Esophagus (tissue), 2 donors: Measurements from ENCODE around the gene WASHC3. TPM values are rescaled to one million over a fixed set of nuclear protein-coding genes. Genes with fewer than 3 reads are reported as not detected.

ENCODE experiments used
- H3K27ac ChIP-seq, 2 donors: one replicate each; pipeline ENCODE4 v1.5.1; 2013; ENCODE audit warnings: low read depth in 2 of 2, mild to moderate bottlenecking in 2 of 2, inconsistent platforms in 1 of 2, low read length in 1 of 2, moderate library complexity in 1 of 2
- H3K27me3 ChIP-seq, 2 donors: one replicate each; pipeline ENCODE4 v1.6.1; 2013; ENCODE audit warnings: low read length in 2 of 2, control low read depth in 1 of 2, mild to moderate bottlenecking in 1 of 2; ENCODE audit not compliant: insufficient read depth in 2 of 2, control insufficient read depth in 1 of 2
- H3K36me3 ChIP-seq, 2 donors: one replicate each; pipeline ENCODE4 v1.6.1; 2013; ENCODE audit warnings: low read length in 1 of 2; ENCODE audit not compliant: control insufficient read depth in 2 of 2, insufficient read depth in 2 of 2
- H3K4me1 ChIP-seq, 2 donors: one replicate each; pipeline ENCODE4 v1.6.1; 2013; ENCODE audit warnings: low read length in 1 of 2; ENCODE audit not compliant: control insufficient read depth in 2 of 2, insufficient read depth in 2 of 2
- H3K4me3 ChIP-seq, 2 donors: one replicate each; pipeline ENCODE4 v1.5.1; 2013; ENCODE audit warnings: low read length in 2 of 2, mild to moderate bottlenecking in 2 of 2, low read depth in 1 of 2, moderate library complexity in 1 of 2
- H3K9me3 ChIP-seq, 2 donors: one replicate each; pipeline ENCODE4 v1.6.1; 2013; ENCODE audit warnings: mild to moderate bottlenecking in 2 of 2, low read depth in 1 of 2, low read length in 1 of 2, moderate library complexity in 1 of 2; ENCODE audit not compliant: control insufficient read depth in 2 of 2, insufficient read depth in 1 of 2
- WGBS, 2 donors: extraction: QIAGEN DNeasy Blood & Tissue Kit; methylation state at CpG; one replicate each; pipeline ENCODE4 v1.1.7; 2013; 5-methylcytosine and 5-hydroxymethylcytosine counted together
- polyA plus RNA-seq, 2 donors: library from polyadenylated mRNA; stranded (reverse); fragments of 200-250 nt; gene quantifications; one replicate each; pipeline ENCODE4 v1.2.3, GENCODE V29; 2013
- donor health status: healthy with polysubstance abuse.
- donor health status: Bipolar disorder and iron deficiency.

WASHC3 gene
- polyA plus RNA-seq, 2 donors: 31.0 to 39.4 TPM

GRCh38 chr12:101997102-101997501 is 64.7 kb downstream of the WASHC3 start:
- 84 to 88% methylated on average over 5 of the region's 5 CpGs for WGBS, 2 donors
- H3K36me3 ChIP-seq: no peaks in the 10 kb centered on the region
- H3K4me1 ChIP-seq: no peaks in the 10 kb centered on the region
- H3K9me3 ChIP-seq: no peaks in the 10 kb centered on the region
- no peaks in the 10 kb centered on the region for H3K27me3 ChIP-seq
- no peak overlapping the region for H3K27ac ChIP-seq
- H3K4me3 ChIP-seq: no peak overlapping the region

DNA sequence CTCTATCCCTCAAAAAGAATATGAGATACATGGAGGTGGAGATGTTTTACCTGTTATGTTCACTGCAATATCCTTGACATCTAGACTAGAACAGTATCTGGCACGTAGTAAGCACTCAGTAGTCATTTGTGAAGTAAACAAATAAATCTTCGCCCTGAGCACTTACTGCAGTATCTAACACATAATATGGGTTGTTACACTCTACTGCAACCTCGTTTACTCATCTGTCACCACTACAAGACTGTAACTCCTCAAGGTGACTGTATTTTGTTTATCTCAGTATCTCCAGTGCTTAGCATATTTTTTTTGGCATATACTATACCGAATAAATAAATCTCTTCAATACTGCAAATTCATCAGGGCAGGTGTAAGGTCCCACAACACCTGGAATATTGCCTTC is 66.1 kb downstream of the WASHC3 start:
- no peaks in the 10 kb centered on the region for H3K9me3 ChIP-seq
- H3K4me1 ChIP-seq: no peaks in the 10 kb centered on the region
- WGBS, 2 donors: 71 to 78% methylated on average over 4 of the region's 4 CpGs
- H3K4me3 ChIP-seq: no peak overlapping the region
- no peaks in the 10 kb centered on the region for H3K36me3 ChIP-seq
- H3K27ac ChIP-seq: no peak overlapping the region
- H3K27me3 ChIP-seq: no peaks in the 10 kb centered on the region

GRCh38 chr12:101992091-101992490 is 69.7 kb downstream of the WASHC3 start:
- H3K27ac ChIP-seq: no peak overlapping the region
- H3K27me3 ChIP-seq: no peaks in the 10 kb centered on the region
- no peaks in the 10 kb centered on the region for H3K9me3 ChIP-seq
- no peak overlapping the region for H3K4me3 ChIP-seq
- WGBS, 2 donors: 45 to 60% methylated on average over 2 of the region's 2 CpGs
- no peaks in the 10 kb centered on the region for H3K36me3 ChIP-seq
- H3K4me1 ChIP-seq: no peaks in the 10 kb centered on the region

DNA sequence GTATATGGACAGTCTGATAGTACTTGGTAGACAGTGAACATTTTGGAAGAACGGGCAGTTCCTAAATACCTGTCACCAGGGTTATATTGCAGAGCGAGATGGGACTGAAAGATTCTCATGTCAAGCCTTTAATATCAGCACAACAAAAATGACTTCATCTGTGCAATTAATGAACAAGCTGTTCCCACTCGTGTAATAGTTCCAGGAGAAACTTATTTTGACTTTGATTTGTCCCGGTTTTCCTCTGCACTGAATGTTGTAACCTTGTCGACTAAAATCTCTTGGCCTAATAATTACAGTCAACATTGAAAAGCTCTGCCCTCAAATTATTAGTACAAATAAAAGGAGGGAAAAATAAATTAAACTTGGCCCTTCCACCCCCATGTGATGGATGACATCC is 79.5 kb downstream of the WASHC3 start:
- H3K36me3 ChIP-seq: no peaks in the 10 kb centered on the region
- no peak overlapping the region for H3K4me3 ChIP-seq
- H3K27me3 ChIP-seq: no peaks in the 10 kb centered on the region
- 63 to 76% methylated on average over 5 of the region's 5 CpGs for WGBS, 2 donors
- H3K9me3 ChIP-seq: no peaks in the 10 kb centered on the region
- H3K4me1 ChIP-seq: no peaks in the 10 kb centered on the region
- H3K27ac ChIP-seq: no peak overlapping the region

DNA sequence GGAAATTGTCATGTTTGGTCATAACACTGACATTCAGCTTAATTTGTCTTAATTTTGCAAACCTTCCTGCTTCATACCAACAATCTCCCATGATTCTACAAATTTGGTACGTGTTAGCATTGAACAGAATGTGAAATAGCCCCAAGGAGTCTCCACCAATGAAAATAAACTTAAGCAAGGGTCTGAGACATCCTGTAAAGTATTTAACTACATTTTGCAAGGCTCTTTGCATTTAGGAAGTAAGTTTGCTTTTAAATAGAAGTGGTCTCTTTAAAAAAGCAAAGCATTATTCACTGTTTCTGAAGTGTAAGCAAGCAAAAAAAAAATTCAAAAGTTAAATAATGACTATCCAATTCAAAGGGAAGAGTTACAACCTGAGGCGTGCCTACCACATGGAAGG is 79.9 kb downstream of the WASHC3 start:
- Histone ChIP-seq H3K4me3 (no peak overlapping the region), H3K36me3 (no peaks in the 10 kb centered on the region), H3K4me1 (no peaks in the 10 kb centered on the region), H3K27ac (no peak overlapping the region), H3K9me3 (no peaks in the 10 kb centered on the region), H3K27me3 (no peaks in the 10 kb centered on the region)
- 45 to 54% methylated on average over 2 of the region's 2 CpGs for WGBS, 2 donors

DNA sequence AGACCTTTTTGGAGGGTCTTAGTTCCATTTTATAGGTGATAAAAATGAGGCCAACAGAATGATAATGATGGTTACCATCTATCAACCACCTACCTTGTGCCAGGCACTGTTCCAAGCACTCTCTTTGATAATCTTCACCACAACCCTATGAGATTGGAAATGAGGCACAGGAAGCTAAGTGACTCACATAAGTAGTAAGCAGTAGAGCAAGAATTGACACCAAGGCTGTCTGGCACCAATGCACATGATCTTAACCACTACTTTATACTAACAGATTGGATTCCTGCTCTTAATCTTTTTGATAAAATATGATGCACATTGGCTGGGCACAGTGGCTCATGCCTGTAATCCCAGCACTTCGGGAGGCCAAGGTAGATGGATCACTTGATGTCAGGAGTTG is 93.0 kb downstream of the WASHC3 start:
- H3K4me1 ChIP-seq: no peaks in the 10 kb centered on the region
- H3K27me3 ChIP-seq: no peaks in the 10 kb centered on the region
- no peaks in the 10 kb centered on the region for H3K36me3 ChIP-seq
- WGBS, 2 donors: 46 to 69% methylated on average over 1 of the region's 1 CpG
- no peaks in the 10 kb centered on the region for H3K9me3 ChIP-seq
- H3K27ac ChIP-seq: no peak overlapping the region
- H3K4me3 ChIP-seq: no peak overlapping the region

- WGBS, 2 donors: 72 to 74% methylated on average over 4 of the region's 4 CpGs
- no peaks in the 10 kb centered on the region for H3K27me3 ChIP-seq
- no peaks in the 10 kb centered on the region for H3K9me3 ChIP-seq
- no peak overlapping the region for H3K4me3 ChIP-seq
- H3K36me3 ChIP-seq: no peaks in the 10 kb centered on the region
- H3K4me1 ChIP-seq: no peaks in the 10 kb centered on the region
- no peak overlapping the region for H3K27ac ChIP-seq
These were observed 94.3 kb downstream of the WASHC3 start for GRCh38 chr12:101967506-101967905.

DNA sequence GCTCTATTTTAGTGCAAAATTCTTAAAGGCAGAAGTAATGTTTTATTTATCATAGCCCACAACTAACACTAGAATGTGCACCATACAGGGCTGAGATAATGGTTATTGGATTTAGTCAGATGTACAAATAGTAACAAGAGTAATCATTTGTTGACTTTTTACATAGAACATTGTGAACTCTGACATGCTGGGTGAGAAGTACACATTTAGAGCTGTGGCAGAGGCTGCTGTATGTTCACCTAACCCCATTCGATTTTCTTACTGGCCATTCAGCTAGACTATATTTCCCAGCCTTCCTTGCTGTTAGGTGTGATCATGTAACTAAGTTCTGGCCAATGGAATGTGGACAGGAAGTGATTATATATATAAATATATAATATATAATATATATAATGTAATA is 95.3 kb downstream of the WASHC3 start:
- 62 to 78% methylated on average over 1 of the region's 1 CpG for WGBS, 2 donors
- Histone ChIP-seq H3K27me3 (no peaks in the 10 kb centered on the region), H3K27ac (no peak overlapping the region), H3K4me1 (no peaks in the 10 kb centered on the region), H3K9me3 (no peaks in the 10 kb centered on the region), H3K4me3 (no peak overlapping the region), H3K36me3 (no peaks in the 10 kb centered on the region)

DNA sequence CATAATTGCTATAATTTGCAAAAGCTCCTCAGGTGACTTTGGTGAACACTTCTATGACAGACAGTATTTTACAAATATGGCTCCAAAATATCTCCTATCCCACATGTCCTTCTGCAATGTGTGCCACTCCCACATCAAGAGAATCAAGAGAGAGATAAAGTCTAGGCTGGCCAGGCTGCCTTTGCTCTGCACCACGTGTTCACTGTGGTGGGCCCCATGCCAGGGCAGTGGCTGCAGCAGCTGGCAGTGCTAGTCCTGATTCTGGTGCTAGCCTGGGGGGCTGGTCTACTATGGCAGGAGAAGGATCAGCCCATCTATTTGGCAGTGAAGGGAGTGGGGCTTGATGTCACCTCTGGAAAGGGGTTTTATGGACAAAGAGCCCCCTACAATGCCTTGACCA is 98.1 kb downstream of the WASHC3 start:
- Histone ChIP-seq H3K27me3 (no peaks in the 10 kb centered on the region), H3K36me3 (no peaks in the 10 kb centered on the region), H3K4me3 (no peak overlapping the region), H3K9me3 (peaks cover 0 to 3% of the 10 kb centered on the region in 2 donors), H3K27ac (no peak overlapping the region), H3K4me1 (no peaks in the 10 kb centered on the region)
- 5 to 14% methylated on average over 1 of the region's 1 CpG for WGBS, 2 donors
